ENCODE measurements around the gene ST6GALNAC5. TPM values are rescaled to one million over a fixed set of nuclear protein-coding genes. Genes with fewer than 3 reads are reported as not detected.
"Not testable (repeated sequence)": the region's sequence is repeated elsewhere in the genome, so short reads cannot be mapped to it uniquely, and the experiment has no call there.

Gene ST6GALNAC5
- total RNA-seq, 1 donor from 2014 or later = 9.5 TPM

DNA sequence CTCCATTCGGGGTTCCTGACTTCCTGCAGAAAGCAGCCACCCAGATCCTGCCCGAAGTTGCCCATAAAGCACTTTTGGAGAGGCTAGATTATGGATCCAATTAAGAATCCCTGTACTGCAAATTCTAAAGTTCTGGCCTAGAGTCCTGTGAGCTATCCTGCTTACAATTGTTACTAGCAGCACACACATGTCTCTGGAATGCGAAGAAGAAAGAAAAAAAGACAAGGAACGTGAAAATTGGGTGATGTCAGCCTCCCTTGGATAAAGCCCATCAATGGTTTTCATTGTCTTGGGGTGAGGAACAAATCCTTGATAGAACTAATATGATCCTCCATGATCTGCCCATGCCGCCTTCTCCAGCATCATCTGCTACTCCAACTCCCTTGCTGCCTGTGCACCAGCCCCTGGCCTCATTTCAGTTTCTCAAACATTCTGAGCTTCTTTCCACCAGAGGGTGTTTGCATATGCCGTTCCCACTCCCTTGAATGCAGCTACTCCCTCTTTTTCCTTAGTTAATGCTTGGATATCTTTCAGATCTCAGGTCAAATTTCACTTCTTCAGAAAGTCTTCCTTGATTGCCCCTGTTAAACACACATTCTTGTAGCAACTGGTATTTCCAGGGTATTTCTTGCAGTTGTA is 94.0 kb downstream of the ST6GALNAC5 start:
- H3K27me3 Mint-ChIP-seq = no peaks in the 10 kb centered on the region
- TF ChIP-seq, protein P1, sequence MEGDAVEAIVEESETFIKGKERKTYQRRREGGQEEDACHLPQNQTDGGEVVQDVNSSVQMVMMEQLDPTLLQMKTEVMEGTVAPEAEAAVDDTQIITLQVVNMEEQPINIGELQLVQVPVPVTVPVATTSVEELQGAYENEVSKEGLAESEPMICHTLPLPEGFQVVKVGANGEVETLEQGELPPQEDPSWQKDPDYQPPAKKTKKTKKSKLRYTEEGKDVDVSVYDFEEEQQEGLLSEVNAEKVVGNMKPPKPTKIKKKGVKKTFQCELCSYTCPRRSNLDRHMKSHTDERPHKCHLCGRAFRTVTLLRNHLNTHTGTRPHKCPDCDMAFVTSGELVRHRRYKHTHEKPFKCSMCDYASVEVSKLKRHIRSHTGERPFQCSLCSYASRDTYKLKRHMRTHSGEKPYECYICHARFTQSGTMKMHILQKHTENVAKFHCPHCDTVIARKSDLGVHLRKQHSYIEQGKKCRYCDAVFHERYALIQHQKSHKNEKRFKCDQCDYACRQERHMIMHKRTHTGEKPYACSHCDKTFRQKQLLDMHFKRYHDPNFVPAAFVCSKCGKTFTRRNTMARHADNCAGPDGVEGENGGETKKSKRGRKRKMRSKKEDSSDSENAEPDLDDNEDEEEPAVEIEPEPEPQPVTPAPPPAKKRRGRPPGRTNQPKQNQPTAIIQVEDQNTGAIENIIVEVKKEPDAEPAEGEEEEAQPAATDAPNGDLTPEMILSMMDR (IDR thresholded peaks at IDR 0.05; ENCODE audit: unreplicated experiment) = no peak
- no peak overlapping the region for H3K4me3 Mint-ChIP-seq (ENCODE audit: low read depth)
- H3K9me3 Mint-ChIP-seq (ENCODE audit: low read depth) = peaks cover 9% of the 10 kb centered on the region
- DNase-seq (ENCODE audit: low spot score, unreplicated experiment) = no peak
- peaks cover 4% of the 10 kb centered on the region for H3K4me1 Mint-ChIP-seq (ENCODE audit: low read depth)
- peaks cover 2% of the 10 kb centered on the region for H3K36me3 Mint-ChIP-seq (ENCODE audit: insufficient read depth)
- no peak overlapping the region for H3K27ac Mint-ChIP-seq

DNA sequence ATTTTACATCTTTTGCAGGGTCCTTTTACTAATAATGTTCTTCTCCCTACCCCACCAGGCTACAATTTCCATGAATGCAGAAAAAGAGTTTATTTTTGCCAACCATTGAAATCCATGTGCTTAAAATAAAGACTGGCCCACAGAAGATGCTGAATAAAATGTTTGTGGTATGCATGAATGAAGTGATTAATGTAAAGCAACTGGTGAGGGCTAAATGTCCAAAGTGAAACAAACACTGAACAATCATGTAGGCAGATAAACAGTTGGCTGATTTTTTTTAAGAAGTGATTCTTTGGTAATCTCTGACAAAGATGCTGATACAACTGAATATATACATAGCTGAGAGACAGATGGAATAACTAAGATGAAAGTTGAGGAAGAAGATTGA is 94.5 kb downstream of the ST6GALNAC5 start:
- Mint-ChIP-seq H3K27me3 (no peaks in the 10 kb centered on the region), H3K9me3 (ENCODE audit: low read depth) (peaks cover 9% of the 10 kb centered on the region), H3K4me3 (ENCODE audit: low read depth) (no peak overlapping the region), H3K27ac (no peak overlapping the region), H3K36me3 (ENCODE audit: insufficient read depth) (peaks cover 2% of the 10 kb centered on the region), H3K4me1 (ENCODE audit: low read depth) (no peaks in the 10 kb centered on the region)
- TF ChIP-seq, protein P1 (IDR thresholded peaks at IDR 0.05; ENCODE audit: unreplicated experiment) = no peak
- DNase-seq (ENCODE audit: low spot score, unreplicated experiment) = no peak

DNA sequence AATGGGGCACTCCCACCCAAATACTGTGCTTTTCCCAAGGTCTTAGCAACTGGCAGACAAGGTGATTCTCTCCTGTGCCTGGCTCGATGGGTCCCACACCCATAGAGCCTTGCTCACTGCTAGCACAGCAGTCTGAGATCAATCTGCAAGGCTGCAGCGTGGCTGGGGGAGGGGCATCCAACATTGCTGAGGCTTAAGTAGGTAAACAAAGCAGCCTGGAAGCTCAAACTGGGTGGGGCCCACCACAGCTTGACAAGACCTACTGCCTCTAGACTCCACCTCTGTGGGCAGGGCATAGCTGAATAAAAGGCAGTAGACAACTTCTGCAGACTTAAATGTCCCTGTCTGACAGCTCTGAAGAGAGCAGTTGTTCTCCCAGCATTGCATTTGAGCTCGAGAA is 114.0 kb downstream of the ST6GALNAC5 start:
- not testable (repeated sequence) for H3K4me3 Mint-ChIP-seq (ENCODE audit: low read depth); H3K27me3 Mint-ChIP-seq; DNase-seq (ENCODE audit: low spot score, unreplicated experiment); H3K4me1 Mint-ChIP-seq (ENCODE audit: low read depth); H3K36me3 Mint-ChIP-seq (ENCODE audit: insufficient read depth); H3K27ac Mint-ChIP-seq
- H3K9me3 Mint-ChIP-seq (ENCODE audit: low read depth) = peaks cover 45% of the 10 kb centered on the region

DNA sequence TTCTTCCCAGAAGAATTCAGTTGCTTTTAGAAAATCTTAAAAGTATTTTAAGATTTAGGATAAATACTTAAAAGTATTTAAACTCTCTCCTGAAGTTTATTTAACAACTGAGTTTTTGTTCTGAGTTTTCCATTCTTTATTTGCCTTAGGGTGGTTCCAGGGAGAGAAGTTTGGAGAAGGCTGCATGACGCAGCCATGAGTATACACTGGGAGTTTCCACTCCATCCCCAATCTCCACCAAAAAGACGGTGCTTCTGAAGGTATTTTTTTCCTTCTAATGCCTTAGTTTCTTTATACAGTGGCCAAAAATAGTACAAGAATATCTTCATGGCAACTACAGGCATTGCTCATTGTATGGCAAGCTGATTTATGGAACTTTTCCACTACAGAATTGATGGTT is 122.7 kb downstream of the ST6GALNAC5 start:
- Mint-ChIP-seq H3K27me3 (no peaks in the 10 kb centered on the region), H3K4me1 (ENCODE audit: low read depth) (peaks cover 9% of the 10 kb centered on the region), H3K27ac (no peak overlapping the region), H3K36me3 (ENCODE audit: insufficient read depth) (no peaks in the 10 kb centered on the region), H3K4me3 (ENCODE audit: low read depth) (no peak overlapping the region), H3K9me3 (ENCODE audit: low read depth) (peaks cover 5% of the 10 kb centered on the region)
- DNase-seq (ENCODE audit: low spot score, unreplicated experiment) = no peak
- TF ChIP-seq, protein P1 (IDR thresholded peaks at IDR 0.05; ENCODE audit: unreplicated experiment) = no peak

DNA sequence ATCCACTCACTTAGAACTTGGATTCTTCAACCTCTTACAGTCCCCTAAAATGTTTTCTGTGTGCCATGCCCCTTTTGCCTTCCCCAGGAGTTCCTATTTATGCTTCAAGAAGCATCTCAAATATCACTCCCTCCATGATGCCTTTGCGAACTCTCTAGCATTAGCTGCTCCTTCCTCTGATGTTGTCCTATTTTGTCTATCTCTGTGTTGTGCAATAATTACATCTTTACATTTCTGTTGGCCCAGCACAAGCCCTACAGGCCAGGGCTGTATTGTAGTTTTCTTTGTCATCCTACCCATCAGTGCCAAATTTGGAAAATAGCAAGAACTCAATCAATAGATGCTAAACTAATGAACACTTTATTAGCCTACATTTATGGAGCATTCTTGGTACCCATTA is 125.8 kb downstream of the ST6GALNAC5 start:
- Mint-ChIP-seq H3K27ac (no peak overlapping the region), H3K9me3 (ENCODE audit: low read depth) (no peaks in the 10 kb centered on the region), H3K36me3 (ENCODE audit: insufficient read depth) (no peaks in the 10 kb centered on the region), H3K4me1 (ENCODE audit: low read depth) (peaks cover 17% of the 10 kb centered on the region), H3K27me3 (no peaks in the 10 kb centered on the region), H3K4me3 (ENCODE audit: low read depth) (no peak overlapping the region)
- no peak for DNase-seq (ENCODE audit: low spot score, unreplicated experiment)
- TF ChIP-seq, protein P1 (IDR thresholded peaks at IDR 0.05; ENCODE audit: unreplicated experiment) = no peak

DNA sequence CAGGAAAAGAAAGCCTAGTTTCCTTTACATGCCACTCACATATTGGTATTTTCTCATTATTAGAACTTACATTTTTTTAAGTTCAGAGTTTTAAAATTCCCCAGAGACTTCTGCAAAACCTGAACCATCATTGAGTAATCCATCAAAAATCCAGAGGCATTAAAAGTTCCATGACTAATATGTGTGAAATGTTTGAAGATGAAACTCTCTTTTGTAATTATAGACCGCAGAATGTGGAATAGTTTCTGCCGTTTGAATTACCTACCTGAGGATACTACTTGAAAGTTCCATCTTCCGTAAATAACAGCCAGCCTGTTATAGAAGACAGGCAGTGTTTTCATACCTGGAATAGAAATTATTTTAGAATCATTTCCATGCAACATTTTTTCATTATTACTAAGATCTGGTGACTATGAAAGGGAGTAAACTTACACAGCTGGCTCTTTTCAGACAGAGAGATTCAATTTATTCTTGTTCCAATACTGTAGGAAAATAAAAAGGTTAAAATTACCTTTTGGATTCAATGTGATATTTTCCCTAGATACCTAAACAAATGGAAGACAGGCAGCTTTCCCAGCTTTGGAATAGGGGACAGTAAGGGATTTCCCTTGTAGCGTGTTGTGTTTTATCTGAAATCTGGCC is 131.4 kb downstream of the ST6GALNAC5 start:
- DNase-seq (ENCODE audit: low spot score, unreplicated experiment) = no peak
- H3K4me1 Mint-ChIP-seq (ENCODE audit: low read depth) = peaks cover 12% of the 10 kb centered on the region
- peaks cover 1% of the 10 kb centered on the region for H3K36me3 Mint-ChIP-seq (ENCODE audit: insufficient read depth)
- H3K27ac Mint-ChIP-seq = no peak overlapping the region
- H3K9me3 Mint-ChIP-seq (ENCODE audit: low read depth) = no peaks in the 10 kb centered on the region
- H3K27me3 Mint-ChIP-seq = no peaks in the 10 kb centered on the region
- TF ChIP-seq, protein P1 (IDR thresholded peaks at IDR 0.05; ENCODE audit: unreplicated experiment) = no peak
- no peak overlapping the region for H3K4me3 Mint-ChIP-seq (ENCODE audit: low read depth)

Measured in progenitor cell of endocrine pancreas (in vitro differentiated cells).